Measurements from ENCODE around the gene NFYA. TPM values are rescaled to one million over a fixed set of nuclear protein-coding genes. Genes with fewer than 3 reads are reported as not detected.

The NFYA gene
- 22.9 and 23.7 TPM in 2 replicates for total RNA-seq (2022)
- percentile 80 among the genes with signal in this experiment for Bru-seq, nascent RNA
- BruChase-seq, experiment 1, labeled RNA remaining after a 6-hour chase, result percentile 70 among the genes with signal in this experiment
- BruChase-seq, experiment 2, labeled RNA remaining after a 2-hour chase, result percentile 81 among the genes with signal in this experiment
- long read RNA-seq, transcript NFYA-202 (9 exons, 1,660 nt), result major isoform, 7 of 12 reads
- long read RNA-seq, partial matches to known transcripts, result 0 of 12 reads
- long read RNA-seq, other reads (novel, unspliced or antisense), result 4 of 12 reads

- Mint-ChIP-seq H3K9me3 (ENCODE audit: low read depth, unreplicated experiment) (no peaks in the 10 kb centered on the region), H3K4me1 (ENCODE audit: low read depth, unreplicated experiment) (peaks cover 38% of the 10 kb centered on the region), H3K36me3 (ENCODE audit: insufficient read depth, unreplicated experiment) (peaks cover 50% of the 10 kb centered on the region), H3K27ac (ENCODE audit: unreplicated experiment) (peak within 1 kb of the TSS; percentile 96), H3K4me3 (ENCODE audit: low read depth, unreplicated experiment) (peak within 1 kb of the TSS; percentile 83), H3K27me3 (ENCODE audit: unreplicated experiment) (no peaks in the 10 kb centered on the region)
- peak; percentile 100 for DNase-seq
- CTCF ChIA-PET, result interaction anchor here (1.0 to 1.7 kb wide), 2 partner anchors 33 to 36 kb away, joined by 3 to 13 read pairs; partner anchors contain the start of gene UNC5CL
- TF ChIP-seq CTCF (IDR thresholded peaks at IDR 0.05; ENCODE audit: unreplicated experiment), result no peak
- no TSS peak for BruUV-seq (replicated peaks)
- intact Hi-C loops (cut with micrococcal nuclease; ENCODE audit: unreplicated experiment), result no loop called here
These were observed at the start of gene NFYA for GRCh38 chr6:41072836-41073202. TSS of gene NFYA (plus strand) at chr6:41072974. CDS start at chr6:41079090, 6,116 bp downstream.

GRCh38 chr6:41023114-41023513, 49.7 kb upstream of the NFYA start:
- TF ChIP-seq CTCF (IDR thresholded peaks at IDR 0.05; ENCODE audit: unreplicated experiment), result no peak
- Mint-ChIP-seq H3K27ac (ENCODE audit: unreplicated experiment) (no peak overlapping the region), H3K27me3 (ENCODE audit: unreplicated experiment) (no peaks in the 10 kb centered on the region), H3K36me3 (ENCODE audit: insufficient read depth, unreplicated experiment) (no peaks in the 10 kb centered on the region), H3K4me3 (ENCODE audit: low read depth, unreplicated experiment) (no peak overlapping the region), H3K9me3 (ENCODE audit: low read depth, unreplicated experiment) (no peaks in the 10 kb centered on the region), H3K4me1 (ENCODE audit: low read depth, unreplicated experiment) (peaks cover 14% of the 10 kb centered on the region)
- DNase-seq, result no peak
- CTCF ChIA-PET, result no interaction called here
- no TSS peak for BruUV-seq (replicated peaks)
- intact Hi-C loops (cut with micrococcal nuclease; ENCODE audit: unreplicated experiment), result loop anchor here (2.0 kb wide), 1 partner anchor 128 kb away; no protein-coding TSS in a partner anchor

GRCh38 chr6:41025966-41026530, 46.7 kb upstream of the NFYA start:
- H3K27me3 Mint-ChIP-seq (ENCODE audit: unreplicated experiment), result no peaks in the 10 kb centered on the region
- H3K4me3 Mint-ChIP-seq (ENCODE audit: low read depth, unreplicated experiment), result no peak overlapping the region
- no peaks in the 10 kb centered on the region for H3K36me3 Mint-ChIP-seq (ENCODE audit: insufficient read depth, unreplicated experiment)
- CTCF ChIA-PET, result no interaction called here
- H3K4me1 Mint-ChIP-seq (ENCODE audit: low read depth, unreplicated experiment), result peaks cover 24% of the 10 kb centered on the region
- TF ChIP-seq CTCF (IDR thresholded peaks at IDR 0.05; ENCODE audit: unreplicated experiment), result no peak
- DNase-seq, result no peak
- no peaks in the 10 kb centered on the region for H3K9me3 Mint-ChIP-seq (ENCODE audit: low read depth, unreplicated experiment)
- no peak overlapping the region for H3K27ac Mint-ChIP-seq (ENCODE audit: unreplicated experiment)
- BruUV-seq (replicated peaks), result no TSS peak
- intact Hi-C loops (cut with micrococcal nuclease; ENCODE audit: unreplicated experiment), result loop anchor here (5.0 kb wide), 2 partner anchors 41 to 699 kb away; no protein-coding TSS in a partner anchor

GRCh38 chr6:41027241-41027640, 45.5 kb upstream of the NFYA start:
- no peak for TF ChIP-seq CTCF (IDR thresholded peaks at IDR 0.05; ENCODE audit: unreplicated experiment)
- CTCF ChIA-PET, result interaction anchor here (1.1 to 1.5 kb wide), 2 partner anchors 13 to 39 kb away, joined by 5 to 6 read pairs; no protein-coding TSS in a partner anchor
- Mint-ChIP-seq H3K9me3 (ENCODE audit: low read depth, unreplicated experiment) (no peaks in the 10 kb centered on the region), H3K27ac (ENCODE audit: unreplicated experiment) (no peak overlapping the region), H3K27me3 (ENCODE audit: unreplicated experiment) (no peaks in the 10 kb centered on the region), H3K4me3 (ENCODE audit: low read depth, unreplicated experiment) (no peak overlapping the region), H3K4me1 (ENCODE audit: low read depth, unreplicated experiment) (peaks cover 19% of the 10 kb centered on the region), H3K36me3 (ENCODE audit: insufficient read depth, unreplicated experiment) (no peaks in the 10 kb centered on the region)
- intact Hi-C loops (cut with micrococcal nuclease; ENCODE audit: unreplicated experiment), result loop anchor here (5.0 kb wide), 2 partner anchors 40 to 700 kb away; no protein-coding TSS in a partner anchor
- no TSS peak for BruUV-seq (replicated peaks)
- DNase-seq, result no peak
